ENCODE results near the gene NRROS.
A peak's percentile ranks its signal among the peaks of the same experiment; 100 is the strongest.
"Not testable (repeated sequence)": the region's sequence is repeated elsewhere in the genome, so short reads cannot be mapped to it uniquely, and the experiment has no call there.

The NRROS gene

DNA sequence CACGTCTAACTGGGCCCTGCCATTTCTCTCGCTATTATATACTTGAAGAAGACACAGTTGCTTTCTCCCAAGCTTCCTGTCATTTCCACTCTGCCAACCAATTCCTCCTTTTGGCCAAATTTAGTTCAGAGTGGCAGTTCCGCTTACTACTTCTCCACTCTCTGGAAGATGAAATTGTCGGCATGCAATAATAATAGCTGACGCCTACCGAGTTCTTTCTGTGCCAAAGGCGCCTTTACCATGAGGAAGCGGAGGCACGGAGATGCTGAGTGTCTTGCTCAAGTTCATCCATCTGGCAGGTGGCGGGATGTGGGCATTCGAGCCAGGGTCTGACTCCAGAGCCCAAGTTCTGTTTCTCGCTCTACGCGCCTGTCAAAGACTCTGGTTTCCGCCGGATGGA lies 14.6 kb upstream of the NRROS start:
- peak; percentile 35 for DNase-seq (ENCODE audit: low spot score)

DNA sequence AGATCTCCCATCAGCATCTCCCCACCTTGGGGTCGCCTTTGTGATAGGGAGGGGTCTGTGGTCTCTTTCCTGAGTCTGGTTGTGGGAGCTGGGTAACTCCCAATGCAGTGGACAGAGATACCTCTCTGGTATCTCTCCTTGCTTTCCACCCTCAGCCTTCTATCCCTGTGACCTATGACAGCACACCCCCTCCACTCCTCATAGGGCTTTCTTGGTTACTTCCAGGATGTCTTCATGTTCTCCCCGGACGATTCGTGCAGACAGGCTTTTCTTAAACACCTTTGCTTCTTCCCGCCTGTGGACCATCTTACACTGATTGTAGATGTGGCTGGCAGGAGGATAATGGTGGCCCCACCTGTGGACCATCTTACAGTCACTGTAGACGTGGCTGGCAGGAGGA lies 14.2 kb upstream of the NRROS start:
- no peak for DNase-seq (ENCODE audit: low spot score)

DNA sequence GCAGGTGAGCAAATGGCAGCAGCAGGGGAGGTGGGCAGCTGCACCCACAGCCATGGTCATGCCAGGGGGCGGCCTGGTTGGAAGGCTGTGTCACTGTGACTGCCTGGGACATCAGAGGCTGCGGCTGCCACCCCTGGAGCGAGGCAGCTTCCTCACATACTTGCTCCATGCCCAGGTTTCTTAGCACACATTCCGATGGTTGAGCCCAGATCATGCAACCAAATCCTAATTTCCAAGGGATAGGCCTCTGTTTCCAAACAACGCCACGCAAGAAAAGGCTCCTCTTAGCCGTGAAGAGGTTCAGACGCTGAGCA lies 11.6 kb upstream of the NRROS start:
- no peak for DNase-seq (ENCODE audit: low spot score)

DNA sequence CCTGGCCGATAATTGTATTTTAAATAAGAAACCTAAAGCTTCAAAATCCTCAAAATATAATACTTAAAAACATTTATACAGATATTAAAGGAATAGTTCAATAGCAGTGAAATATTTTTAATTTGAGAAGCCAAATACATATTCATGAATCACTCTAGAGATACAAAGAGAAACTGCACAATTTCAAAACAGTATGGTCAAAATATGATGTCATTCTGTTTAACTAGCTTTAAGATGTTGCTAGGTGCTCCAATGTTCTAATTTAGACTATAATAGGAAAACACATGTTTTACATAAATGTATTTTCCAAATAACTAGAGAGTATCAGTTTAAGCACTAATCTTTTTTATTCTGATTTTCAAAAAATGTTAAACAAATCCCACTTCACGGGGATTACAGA lies 10.3 kb upstream of the NRROS start:
- no peak for DNase-seq (ENCODE audit: low spot score)

DNA sequence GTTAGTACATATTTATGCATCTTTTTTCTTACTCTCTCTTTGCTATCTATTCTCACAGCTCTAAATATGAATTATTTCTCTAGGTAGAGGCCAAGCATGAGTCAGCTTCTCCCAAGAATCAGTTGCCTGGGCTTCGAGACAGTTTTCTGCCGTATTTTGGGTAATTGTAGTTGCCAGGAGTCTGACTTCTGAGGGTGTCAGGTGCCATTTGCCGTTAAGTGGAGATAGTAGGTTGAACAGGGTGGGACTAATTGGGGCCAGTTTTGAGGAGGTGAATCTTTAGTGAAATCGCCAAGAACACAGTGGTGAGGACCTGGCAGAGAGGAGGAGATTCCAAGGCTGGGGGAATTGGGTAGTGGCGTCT lies 7.8 kb upstream of the NRROS start:
- no peak for DNase-seq (ENCODE audit: low spot score)

DNA sequence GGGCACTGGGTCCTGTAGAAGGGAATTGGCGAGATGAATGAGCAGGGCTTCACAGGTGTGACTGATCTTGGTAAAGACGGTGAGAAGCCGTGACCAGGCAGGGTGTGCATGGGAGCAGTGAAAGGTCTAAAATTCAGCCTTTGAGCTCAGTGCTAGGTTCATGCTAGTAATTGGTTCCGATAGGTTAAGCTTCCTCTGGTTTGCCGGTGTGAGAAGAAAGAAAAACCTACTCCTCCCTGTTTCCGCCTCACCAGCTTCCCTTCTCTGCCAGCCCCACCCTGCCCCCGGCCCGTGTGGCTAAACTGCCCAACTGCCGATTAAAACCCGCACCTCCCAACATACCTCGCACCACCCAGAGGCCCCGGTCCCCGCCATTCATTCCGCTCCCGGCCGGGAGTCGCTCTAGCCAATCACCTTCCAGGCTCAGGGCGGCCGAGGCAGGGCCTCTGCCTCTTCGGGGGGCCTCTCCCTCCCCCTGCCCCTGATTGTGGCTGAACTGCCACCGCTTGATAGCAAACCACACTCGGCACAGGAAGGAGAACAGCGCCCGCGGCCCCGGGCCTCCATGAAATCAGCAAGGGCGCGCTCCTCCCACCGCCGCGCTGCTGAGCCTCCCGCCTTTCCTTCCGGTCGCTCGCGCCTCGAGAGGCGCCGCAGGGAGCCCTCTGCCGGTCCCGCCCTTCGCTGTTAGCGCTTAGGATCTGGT lies 7.3 kb upstream of the NRROS start:
- DNase-seq (ENCODE audit: low spot score) = peak; percentile 79

DNA sequence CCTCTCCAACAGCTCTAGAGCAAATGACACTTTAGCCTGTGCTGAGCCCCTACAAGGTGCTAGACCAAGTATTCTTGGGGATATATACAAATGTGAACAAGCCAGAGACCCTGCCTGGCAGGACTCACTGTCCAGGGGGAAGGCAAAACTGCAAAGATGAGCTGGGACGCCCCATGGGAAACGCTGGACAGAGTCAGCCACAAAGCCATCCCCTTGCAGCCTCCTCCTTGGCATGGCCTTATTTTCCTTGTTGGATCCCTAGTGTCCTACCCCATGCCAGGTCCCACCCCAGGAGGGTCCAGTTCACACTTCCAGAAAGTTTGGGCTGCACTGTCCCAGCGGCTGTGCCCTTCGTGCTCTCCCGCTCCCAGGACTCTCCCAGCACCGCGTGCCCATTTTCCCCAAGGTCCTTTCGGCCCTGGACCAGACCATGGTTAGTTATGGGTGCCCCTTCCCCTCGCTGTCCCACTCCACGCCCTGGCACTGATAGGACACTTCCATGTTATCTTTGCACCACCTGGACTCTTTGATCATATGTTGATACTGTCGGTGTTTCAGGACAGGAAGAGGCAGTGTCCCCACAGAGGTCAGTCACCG lies 5.8 kb upstream of the NRROS start:
- DNase-seq (ENCODE audit: low spot score) = no peak

DNA sequence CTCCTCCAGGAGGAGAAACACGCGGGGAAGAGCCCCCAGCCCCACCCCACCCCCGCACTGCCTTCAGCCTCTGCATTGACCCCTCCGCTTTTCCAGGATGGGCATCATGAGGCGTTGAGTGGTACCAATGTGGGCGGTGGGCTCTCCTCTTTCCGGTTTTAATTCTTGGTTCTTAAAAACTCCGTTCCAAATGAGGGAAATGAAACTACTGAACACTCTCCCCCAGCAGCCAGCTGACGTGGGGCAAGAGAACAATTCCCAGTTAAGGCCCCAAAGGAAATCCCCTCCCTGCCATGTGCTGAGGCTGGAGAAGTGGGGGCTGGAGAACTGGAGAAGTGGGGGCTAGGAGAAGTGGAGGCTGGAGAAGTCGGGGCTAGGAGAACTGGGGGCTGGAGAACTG lies 5.3 kb upstream of the NRROS start:
- no peak for DNase-seq (ENCODE audit: low spot score)

DNA sequence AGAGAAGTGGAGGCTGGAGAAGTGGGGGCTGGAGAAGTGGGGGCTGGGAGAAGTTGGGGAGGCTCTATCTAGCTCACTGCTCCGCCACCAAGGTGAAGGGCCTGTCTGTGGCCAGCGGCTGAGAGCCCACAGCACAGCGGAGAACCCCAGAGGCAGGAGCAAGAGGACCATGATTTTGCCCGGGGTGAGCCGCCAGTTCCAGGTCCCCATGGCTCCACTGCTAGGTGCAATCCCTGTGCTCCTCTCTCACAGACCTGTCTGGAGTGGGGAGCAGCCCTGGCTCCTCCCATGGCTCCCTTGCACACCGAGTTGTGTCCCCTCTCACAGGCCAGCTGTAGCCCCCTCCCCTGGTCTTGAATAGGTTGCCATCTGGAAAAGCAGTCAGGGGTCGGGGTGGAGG lies 4.7 kb upstream of the NRROS start:
- DNase-seq (ENCODE audit: low spot score) = no peak

DNA sequence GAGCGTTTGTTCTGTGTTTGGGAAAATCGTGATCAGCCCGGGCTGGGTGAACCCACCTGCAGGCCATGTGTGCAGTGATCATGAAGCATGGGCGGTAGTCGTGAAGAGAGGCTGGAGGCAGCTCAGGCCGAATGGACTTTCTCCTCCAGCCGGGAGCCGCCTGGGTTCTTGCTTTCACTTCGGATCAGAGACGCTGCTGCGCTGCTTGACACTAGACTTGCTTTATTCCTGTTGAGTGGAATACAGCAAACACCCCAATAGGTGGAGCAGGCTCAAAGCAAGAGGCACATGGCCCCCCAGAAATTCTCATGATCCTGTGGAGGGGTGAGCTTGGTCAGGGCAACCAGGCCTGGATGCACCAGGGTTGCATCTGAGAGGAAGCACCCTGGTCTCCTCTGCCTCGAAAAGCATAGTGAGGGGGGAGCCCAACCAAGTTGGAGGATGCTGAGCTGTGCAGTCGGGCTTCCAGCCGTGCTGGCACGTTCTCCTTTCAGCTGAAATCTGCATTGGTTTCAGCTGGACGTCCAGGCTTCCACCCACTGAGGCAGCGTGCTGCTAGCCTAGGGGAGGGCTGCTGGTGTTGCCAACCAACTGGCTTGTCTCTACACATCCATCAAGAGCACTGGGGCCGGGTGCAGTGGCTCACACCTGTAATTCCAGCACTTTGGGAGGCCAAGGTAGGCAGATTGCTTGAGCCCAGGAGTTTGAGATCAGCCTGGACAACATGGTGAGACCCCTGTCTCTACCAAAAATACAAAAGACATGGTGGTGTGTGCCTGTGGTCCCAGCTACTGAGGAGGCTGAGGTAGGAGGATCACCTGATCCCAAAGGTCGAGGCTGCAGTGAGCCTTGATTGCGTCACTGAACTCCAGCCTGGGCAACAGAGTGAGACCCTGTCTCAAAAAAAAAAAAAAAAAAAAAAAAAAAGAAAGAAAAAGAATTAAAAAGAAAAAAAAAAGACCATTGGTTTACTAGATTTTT lies 2.8 kb upstream of the NRROS start:
- DNase-seq (ENCODE audit: low spot score) = no peak

DNA sequence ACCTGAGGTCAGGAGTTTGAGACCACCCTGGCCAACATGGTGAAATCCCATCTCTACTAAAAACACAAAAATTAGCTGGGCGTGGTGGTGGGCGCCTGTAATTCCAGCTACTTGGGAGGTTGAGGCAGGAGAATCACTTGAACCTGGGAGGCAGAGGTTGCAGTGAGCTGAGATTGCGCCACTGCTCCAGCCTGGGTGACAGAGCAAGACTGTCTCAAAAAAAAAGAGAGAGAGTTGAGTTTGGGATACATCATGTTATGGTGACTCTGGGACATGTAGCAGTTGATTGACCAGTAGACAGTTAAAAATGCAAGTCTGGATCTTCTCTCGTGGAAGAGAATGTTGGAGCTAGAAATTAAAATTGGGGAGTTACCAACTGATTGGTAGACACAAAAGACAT lies 1.6 kb upstream of the NRROS start:
- DNase-seq (ENCODE audit: low spot score) = not testable (repeated sequence)

DNA sequence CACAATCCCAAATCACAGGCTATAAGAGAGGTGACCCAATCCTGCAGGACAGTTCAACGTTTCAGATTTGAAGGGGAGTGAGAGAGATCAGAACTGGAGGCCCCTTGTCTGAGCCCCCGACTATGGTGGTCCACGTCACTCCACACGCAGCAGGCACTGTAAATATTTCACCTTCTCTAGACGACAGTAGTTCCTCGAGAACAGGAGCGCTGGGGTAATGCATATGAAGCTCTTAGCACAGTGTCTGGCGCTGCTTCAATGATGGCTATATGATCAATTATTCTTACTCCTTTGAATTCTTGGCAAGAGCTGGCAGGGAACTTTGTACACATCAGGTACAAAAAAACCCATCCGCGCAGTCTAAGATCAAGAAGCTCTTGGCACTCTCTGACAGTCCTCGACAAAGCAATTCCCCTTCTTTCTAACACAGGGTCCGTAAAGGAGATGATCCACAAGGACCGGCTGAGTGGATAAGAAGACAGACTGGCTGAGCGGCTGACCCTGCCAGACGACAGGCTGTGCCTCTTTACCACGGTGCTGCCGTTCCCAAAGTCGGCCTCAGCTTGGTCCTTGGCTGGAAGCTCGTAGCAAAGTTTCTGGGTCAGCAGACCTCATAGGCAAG lies 522 bp upstream of the NRROS start:
- no peak for DNase-seq (ENCODE audit: low spot score)

DNA sequence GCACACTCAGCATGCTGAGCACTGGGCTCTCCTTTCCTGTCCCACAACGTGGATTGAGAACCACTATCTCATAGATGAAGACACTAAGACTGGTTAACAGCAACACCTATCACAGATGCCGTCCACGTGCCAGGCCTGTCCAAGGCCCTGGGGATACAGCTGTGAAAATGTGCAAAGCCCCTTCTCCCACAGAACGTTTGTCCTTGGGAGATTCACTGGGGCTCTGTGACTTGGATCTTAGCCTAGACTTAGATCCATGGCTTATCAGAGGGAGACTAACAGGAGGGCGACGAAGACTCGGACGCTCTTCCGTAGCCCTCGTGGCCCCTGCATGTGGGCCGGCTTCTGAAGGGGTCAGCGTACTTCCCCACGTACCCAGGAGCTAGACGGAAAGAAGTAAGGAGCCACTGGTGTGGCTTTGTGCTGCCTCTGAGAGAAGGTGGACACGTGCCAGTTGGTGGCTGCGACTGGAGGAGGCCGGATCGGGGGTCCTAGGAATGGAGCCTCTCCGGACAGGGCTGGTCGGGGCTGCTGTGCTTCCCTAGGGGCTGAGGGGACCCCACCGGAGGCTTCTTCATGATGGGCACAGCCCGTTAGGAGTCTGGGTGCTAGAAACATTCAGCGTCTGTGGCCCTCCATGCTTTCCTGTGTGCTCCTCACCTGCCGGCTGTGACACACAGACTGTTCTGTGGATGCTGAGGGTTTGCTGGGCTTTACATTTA lies 964 bp downstream of the NRROS start:
- no peak for DNase-seq (ENCODE audit: low spot score)

DNA sequence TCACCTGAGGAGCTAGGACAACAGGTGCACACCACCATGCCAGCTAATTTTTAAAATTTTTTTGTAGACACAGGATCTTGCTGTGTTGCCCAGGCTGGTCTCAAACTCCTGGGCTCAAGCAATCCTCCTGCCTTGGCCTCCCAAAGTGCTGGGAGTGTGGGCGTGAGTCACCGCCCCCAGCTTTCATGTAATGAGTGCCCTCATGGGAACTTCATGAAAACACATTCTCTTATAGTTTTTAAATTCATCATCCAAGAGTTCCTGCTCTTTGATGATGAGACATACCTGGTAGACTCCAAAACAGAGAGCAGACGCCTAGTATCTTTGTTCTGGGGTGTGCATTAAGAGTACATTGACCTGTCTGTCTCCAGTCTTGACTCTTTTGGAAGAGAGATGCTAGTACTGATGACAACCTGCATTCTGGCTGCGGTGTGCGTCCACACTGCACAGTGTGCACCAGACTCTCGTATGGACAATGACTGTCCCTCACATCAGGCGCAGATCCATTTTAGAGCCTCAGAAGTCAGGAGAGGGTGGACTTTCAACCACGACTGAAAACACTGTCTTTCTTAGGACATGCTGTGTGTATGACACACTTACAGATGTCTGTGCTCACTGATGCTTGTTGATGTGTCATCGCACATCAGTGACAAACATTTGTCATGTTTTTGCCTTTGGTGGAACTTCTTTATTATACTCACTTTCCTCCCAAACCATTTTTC lies 2.0 kb downstream of the NRROS start:
- DNase-seq (ENCODE audit: low spot score) = no peak

DNA sequence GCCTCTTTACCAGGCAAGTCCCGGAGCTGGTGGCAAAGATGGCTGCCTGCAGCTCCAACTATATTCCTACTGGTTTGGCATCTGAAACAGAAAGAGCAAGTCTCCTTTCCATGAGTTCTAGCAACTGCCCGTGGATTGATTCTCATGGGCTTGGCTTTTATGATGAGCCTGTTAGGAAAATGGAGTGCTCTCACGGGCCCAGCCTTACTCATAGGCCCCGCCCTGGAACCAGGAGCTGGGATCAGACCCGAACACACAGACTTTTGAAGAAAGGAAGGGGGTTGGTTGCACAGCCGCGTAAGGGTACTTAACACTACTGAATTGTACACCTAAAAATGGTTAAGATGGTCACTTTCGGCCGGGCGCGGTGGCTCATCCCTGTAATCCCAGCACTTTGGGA lies 2.9 kb downstream of the NRROS start:
- DNase-seq (ENCODE audit: low spot score) = no peak

DNA sequence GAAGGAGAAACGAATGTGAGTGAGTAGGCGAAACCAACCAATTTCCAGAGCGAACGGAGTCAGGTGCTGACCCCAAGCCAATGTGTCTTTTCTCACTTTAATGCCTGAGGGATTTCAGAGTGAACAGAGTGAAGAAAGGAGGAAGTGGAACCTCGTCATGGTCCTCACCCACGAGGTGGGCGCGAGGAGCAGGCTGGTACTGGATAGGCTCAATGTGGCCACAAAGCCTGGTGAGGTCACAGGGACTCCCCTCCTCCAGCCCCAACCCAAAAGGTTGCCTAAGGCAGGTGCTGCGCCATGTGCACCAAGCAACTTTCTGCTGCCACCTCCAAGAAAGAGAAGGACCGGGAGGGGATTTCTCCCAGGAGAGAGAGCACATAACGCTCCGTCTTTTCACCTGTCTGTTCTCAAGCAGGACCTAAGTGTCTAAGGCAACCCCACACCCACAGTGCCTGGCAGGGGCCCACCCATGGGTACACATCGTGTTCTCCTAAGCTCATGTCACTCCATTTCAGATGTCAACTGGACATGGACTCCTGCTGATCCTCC lies 3.8 kb downstream of the NRROS start:
- no peak for DNase-seq (ENCODE audit: low spot score)

DNA sequence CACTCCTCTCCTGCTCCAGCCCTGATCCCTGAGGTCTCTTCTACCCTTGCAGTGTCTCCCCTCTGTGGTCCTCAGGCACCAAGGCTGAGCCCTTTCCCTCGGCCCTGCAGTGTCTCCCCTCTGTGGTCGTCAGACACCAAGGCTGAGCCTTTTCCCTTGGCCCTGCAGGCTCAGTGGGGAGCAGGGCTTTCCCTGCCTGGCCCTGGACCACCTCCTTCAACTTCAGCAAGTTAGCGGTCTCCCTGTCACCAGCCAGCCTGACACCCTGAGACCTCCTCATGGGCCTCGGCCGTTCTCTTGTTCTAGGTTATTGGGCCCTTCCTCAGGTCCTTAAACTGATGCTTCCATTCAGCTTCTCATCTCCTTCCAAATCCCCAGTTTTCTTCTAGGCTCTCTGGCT lies 4.3 kb downstream of the NRROS start:
- DNase-seq (ENCODE audit: low spot score) = no peak

DNA sequence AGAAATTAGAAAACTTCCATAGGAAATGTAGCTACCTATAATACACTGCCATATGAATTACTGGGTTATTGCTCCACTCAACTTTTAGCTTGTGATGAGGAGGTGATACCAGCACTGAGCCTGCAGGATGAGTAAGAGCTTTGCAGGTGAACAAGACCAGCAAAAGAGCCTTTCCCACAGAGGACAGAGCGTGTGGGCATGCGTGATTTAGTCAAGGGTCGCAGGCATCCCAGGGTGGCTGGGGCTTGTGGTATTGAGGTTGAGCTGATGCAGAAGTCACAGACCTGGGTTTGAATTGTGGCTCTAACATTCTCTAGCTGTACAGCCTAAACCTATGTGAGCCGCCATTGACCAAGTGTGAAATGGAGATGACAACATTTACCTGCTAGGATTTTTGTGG lies 5.6 kb downstream of the NRROS start:
- DNase-seq (ENCODE audit: low spot score) = no peak

DNA sequence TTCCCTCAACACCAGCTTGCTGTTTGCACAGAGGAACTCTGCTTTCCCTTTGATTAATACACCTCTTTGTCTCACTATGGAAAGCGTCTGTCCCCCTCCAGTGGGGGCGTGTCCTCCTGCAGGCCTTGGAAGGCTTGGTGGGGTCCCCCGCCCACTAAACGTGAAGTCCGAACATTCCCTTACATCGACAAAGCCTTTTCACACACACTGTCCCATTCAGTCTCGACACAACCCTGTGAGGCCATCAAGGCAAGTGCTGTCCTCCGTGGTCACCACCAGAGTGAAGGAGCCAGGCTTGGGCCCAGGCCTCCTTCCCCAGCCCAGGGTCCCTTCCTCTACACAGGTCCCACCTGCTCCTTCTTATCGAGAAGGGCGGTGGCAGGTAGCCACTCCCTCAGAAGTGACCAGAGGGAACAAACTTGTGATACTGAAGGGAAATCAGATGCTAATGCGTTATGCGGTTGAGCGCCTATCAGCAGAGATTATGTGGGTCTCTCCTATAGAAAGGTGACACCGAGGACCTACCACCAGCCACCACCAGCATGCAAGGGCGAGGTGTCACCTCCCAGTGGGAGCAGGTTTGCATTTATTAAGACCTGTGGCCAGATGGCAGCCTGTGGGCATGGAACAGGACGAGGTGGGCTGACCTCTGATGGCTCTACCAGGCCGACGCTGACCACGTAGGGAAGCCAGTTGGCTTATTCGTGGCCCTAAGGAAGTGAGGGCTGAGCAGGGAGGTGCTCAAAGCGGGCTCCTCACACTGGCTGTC lies 6.6 kb downstream of the NRROS start:
- DNase-seq (ENCODE audit: low spot score) = no peak

DNA sequence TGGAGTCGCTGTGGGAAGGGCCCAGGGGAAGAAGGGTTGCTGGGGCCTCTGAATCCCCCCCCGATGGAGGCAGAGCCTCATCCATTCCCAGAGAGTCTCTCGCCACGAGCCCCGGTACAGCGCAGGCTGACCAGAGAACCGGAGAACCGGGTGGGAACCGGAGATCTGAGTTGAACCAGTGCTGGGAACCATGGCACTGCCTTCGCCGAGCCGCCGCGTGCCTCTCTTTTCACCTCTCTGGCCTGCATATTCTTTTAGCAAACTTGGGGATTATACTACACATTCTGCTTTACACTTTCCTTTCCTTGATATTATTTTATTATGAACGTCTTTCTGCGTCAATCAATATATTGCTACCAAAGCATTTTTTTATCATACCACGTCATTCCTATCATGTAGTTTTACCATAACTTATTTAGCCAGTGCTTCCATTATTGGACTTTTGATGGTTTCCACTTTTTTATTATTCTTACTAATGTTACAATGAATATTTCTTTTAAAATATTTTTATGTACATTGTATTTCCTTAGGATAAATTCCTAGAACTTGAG lies 7.2 kb downstream of the NRROS start:
- no peak for DNase-seq (ENCODE audit: low spot score)

Measured in putamen (tissue), 1 donor.